AG04450 (cell line): ENCODE measurements around the gene SEMA5A. TPM values are rescaled to one million over a fixed set of nuclear protein-coding genes. Genes with fewer than 3 reads are reported as not detected.

Source experiments
- CTCF ChIA-PET: fragments of 300-600, 350-600 bp; formaldehyde crosslinking; extraction: SDS; loops from one replicate; lab custom pipeline; 2022; ENCODE audit warnings: antibody characterized with exemption, inconsistent platforms; lab: Charles Lee
- POLR2A ChIA-PET: fragments of 350-600 bp; formaldehyde crosslinking; extraction: SDS; loops from one replicate; lab custom pipeline; 2021; ENCODE audit warnings: antibody characterized with exemption, inconsistent platforms; lab: Yijun Ruan, JAX
- DNase-seq: peaks from one replicate; pipeline ENCODE4 v3.0.0-alpha.2; 2011; ENCODE audit warnings: low read depth, low spot score
- H3K27ac ChIP-seq: one replicate; pipeline ENCODE4 v1.5.1; 2012; ENCODE audit warnings: low read depth, low read length, control low read depth
- H3K27me3 ChIP-seq: one replicate; pipeline ENCODE4 v1.6.0; 2012; ENCODE audit warnings: low read length; ENCODE audit not compliant: control insufficient read depth, insufficient read depth
- H3K4me3 ChIP-seq: 2 replicates; pipeline ENCODE4 v1.5.1; 2011; ENCODE audit warnings: mild to moderate bottlenecking, low read depth, low read length, control low read depth
- H3K9me3 ChIP-seq: 2 replicates; pipeline ENCODE4 v1.5.1; 2012; ENCODE audit warnings: low read length; ENCODE audit not compliant: control insufficient read depth, insufficient read depth
- CTCF ChIP-seq: IDR thresholded peaks from 2 replicates; pipeline ENCODE4 v1.5.1; 2011; ENCODE audit warnings: low read depth, low read length, control low read depth, inconsistent platforms
- polyA plus RNA-seq: library from polyadenylated mRNA; depleted of rRNA; stranded (reverse); fragments of >200 nt; gene quantifications from 2 replicates; pipeline ENCODE4 v1.2.3, GENCODE V29; 2011

SEMA5A gene
- polyA plus RNA-seq, 1 experiment, result 31.8 TPM

- DNase-seq, result no peak
- H3K4me3 ChIP-seq, result no peak overlapping the region
- H3K27me3 ChIP-seq, result no peaks in the 10 kb centered on the region
- CTCF ChIA-PET, result interaction anchor here (3.2 kb wide), 1 partner anchor 10 kb away, joined by 19 read pairs; no protein-coding TSS in a partner anchor
- TF ChIP-seq CTCF, result no peak
- POLR2A ChIA-PET, result no interaction called here
- no peak overlapping the region for H3K27ac ChIP-seq
- H3K9me3 ChIP-seq, result no peaks in the 10 kb centered on the region
Measured at GRCh38 chr5:9533096-9533495, 12.8 kb downstream of the SEMA5A start.

GRCh38 chr5:9529513-9529912, 16.4 kb downstream of the SEMA5A start:
- POLR2A ChIA-PET, result no interaction called here
- CTCF ChIA-PET, result interaction anchor here (0.5 to 1.3 kb wide), 3 partner anchors 14 to 322 kb away, joined by 3 to 5 read pairs (median 3); no protein-coding TSS in a partner anchor
- no peak for DNase-seq
- Histone ChIP-seq H3K9me3 (no peaks in the 10 kb centered on the region), H3K27me3 (no peaks in the 10 kb centered on the region), H3K4me3 (no peak overlapping the region), H3K27ac (no peak overlapping the region)
- no peak for TF ChIP-seq CTCF

- DNase-seq, result no peak
- CTCF ChIA-PET, result interaction anchor here (0.5 to 1.3 kb wide), 3 partner anchors 15 to 322 kb away, joined by 3 to 5 read pairs (median 3); no protein-coding TSS in a partner anchor
- no peak for TF ChIP-seq CTCF
- POLR2A ChIA-PET, result interaction anchor here (0.5 kb wide), 1 partner anchor 331 kb away, joined by 6 read pairs; no protein-coding TSS in a partner anchor
- no peaks in the 10 kb centered on the region for H3K27me3 ChIP-seq
- H3K27ac ChIP-seq, result no peak overlapping the region
- no peak overlapping the region for H3K4me3 ChIP-seq
- H3K9me3 ChIP-seq, result no peaks in the 10 kb centered on the region
Measured at GRCh38 chr5:9529041-9529480, 16.8 kb downstream of the SEMA5A start.

- POLR2A ChIA-PET, result no interaction called here
- H3K27me3 ChIP-seq, result no peaks in the 10 kb centered on the region
- no peak for TF ChIP-seq CTCF
- no peak overlapping the region for H3K27ac ChIP-seq
- no peaks in the 10 kb centered on the region for H3K9me3 ChIP-seq
- H3K4me3 ChIP-seq, result no peak overlapping the region
- CTCF ChIA-PET, result interaction anchor here (1.0 to 1.7 kb wide), 4 partner anchors 10 to 19 kb away, joined by 3 to 6 read pairs (median 4); no protein-coding TSS in a partner anchor
- no peak for DNase-seq
Measured at GRCh38 chr5:9524941-9525340, 20.9 kb downstream of the SEMA5A start.

- no peak for DNase-seq
- Histone ChIP-seq H3K9me3 (no peaks in the 10 kb centered on the region), H3K27ac (no peak overlapping the region), H3K27me3 (no peaks in the 10 kb centered on the region), H3K4me3 (no peak overlapping the region)
- ChIA-PET POLR2A (no interaction called here), CTCF (interaction anchor here (1.6 kb wide), 1 partner anchor 21 kb away, joined by 5 read pairs; no protein-coding TSS in a partner anchor)
- TF ChIP-seq CTCF, result no peak
Measured at GRCh38 chr5:9523090-9523823, 22.6 kb downstream of the SEMA5A start.
